HFF-Myc (cell line): ENCODE data around the gene CLEC5A.
"Not testable (repeated sequence)": the region's sequence is repeated elsewhere in the genome, so short reads cannot be mapped to it uniquely, and the experiment has no call there.

ENCODE experiments used
- DNase-seq: peaks from one replicate; pipeline ENCODE4 v3.0.0-alpha.2; 2011; ENCODE audit warnings: low read depth; ENCODE audit errors: extremely low read depth
- H3K4me3 ChIP-seq: replicated peaks from 2 replicates; pipeline ENCODE4 v1.5.1; 2011; ENCODE audit warnings: low read depth, mild to moderate bottlenecking, control low read depth, low read length
- TF ChIP-seq, protein P1 (sequence below): IDR thresholded peaks from 2 replicates; pipeline ENCODE4 v1.5.1; 2012; ENCODE audit warnings: mild to moderate bottlenecking, low read depth, low read length, control low read depth; ENCODE audit errors: missing control alignments

The CLEC5A gene

DNA sequence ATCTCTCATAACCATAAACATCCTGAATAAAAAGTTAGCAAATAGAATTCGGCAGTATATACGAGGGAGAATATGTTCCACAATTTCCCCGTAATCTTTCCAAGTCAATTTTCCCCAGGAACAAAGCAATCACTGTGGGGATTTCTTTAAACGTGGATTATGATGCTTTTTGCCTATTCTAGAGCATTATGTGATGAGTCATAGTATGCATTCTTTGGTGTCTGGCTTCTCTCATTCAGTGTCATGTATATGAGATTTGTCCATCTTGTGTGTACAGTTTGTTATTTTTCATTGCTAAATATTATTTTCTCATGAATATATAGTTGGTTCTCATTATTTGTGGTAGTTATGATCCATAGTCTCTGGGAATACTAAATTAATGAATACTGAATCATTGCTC, 40.5 kb downstream of the CLEC5A start:
- TF ChIP-seq, protein P1, sequence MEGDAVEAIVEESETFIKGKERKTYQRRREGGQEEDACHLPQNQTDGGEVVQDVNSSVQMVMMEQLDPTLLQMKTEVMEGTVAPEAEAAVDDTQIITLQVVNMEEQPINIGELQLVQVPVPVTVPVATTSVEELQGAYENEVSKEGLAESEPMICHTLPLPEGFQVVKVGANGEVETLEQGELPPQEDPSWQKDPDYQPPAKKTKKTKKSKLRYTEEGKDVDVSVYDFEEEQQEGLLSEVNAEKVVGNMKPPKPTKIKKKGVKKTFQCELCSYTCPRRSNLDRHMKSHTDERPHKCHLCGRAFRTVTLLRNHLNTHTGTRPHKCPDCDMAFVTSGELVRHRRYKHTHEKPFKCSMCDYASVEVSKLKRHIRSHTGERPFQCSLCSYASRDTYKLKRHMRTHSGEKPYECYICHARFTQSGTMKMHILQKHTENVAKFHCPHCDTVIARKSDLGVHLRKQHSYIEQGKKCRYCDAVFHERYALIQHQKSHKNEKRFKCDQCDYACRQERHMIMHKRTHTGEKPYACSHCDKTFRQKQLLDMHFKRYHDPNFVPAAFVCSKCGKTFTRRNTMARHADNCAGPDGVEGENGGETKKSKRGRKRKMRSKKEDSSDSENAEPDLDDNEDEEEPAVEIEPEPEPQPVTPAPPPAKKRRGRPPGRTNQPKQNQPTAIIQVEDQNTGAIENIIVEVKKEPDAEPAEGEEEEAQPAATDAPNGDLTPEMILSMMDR: no peak
- H3K4me3 ChIP-seq: no peak overlapping the region
- DNase-seq: no peak

DNA sequence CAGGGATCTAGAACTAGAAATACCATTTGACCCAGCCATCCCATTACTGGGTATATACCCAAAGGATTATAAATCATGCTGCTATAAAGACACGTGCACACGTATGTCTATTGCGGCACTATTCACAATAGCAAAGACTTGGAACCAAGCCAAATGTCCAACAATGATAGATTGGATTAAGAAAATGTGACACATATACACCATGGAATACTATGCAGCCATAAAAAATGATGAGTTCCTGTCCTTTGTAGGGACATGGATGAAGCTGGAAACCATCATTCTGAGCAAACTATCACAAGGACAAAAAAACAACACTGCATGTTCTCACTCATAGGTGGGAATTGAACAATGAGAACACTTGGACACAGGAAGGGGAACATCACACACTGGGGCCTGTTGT, 47.4 kb downstream of the CLEC5A start:
- not testable (repeated sequence) for DNase-seq, H3K4me3 ChIP-seq

DNA sequence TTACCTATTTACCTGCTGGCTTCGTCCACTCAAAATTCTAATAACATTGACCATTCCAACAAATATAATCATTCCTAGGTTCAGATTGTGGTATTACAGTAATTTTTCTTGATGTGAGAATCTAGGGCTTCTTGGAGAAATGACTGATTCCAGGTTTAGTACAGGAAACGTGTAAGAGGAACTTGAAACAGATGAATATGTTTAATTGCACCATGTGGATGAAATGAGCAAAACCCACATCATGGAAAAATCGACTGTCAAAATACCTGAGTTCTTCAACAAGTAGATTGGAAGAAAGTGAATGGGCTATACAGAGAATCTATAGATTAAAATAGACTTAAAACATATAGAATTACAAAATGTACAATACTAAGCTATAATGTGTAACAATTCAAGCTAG, 55.4 kb downstream of the CLEC5A start:
- TF ChIP-seq, protein P1: no peak
- no peak overlapping the region for H3K4me3 ChIP-seq
- no peak for DNase-seq

DNA sequence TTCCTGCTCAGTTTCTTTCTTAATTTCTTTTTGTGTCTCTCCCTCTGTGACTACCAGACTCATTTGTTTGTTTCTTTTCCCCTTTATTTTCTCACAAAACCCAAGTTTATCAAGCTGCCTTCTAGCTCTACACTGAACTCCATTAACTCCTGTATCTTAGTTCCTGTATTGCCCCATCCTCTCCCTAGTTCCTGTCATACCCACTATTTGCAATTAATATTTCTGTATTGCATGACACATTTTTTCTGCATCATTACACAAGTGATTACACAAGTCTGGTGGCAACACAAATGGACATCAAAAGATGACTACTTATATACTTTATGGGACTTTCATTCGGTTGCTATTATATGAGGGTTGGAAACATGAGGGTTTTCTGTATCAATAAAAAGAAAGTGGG, 57.5 kb downstream of the CLEC5A start:
- TF ChIP-seq, protein P1: no peak
- no peak overlapping the region for H3K4me3 ChIP-seq
- DNase-seq: no peak

DNA sequence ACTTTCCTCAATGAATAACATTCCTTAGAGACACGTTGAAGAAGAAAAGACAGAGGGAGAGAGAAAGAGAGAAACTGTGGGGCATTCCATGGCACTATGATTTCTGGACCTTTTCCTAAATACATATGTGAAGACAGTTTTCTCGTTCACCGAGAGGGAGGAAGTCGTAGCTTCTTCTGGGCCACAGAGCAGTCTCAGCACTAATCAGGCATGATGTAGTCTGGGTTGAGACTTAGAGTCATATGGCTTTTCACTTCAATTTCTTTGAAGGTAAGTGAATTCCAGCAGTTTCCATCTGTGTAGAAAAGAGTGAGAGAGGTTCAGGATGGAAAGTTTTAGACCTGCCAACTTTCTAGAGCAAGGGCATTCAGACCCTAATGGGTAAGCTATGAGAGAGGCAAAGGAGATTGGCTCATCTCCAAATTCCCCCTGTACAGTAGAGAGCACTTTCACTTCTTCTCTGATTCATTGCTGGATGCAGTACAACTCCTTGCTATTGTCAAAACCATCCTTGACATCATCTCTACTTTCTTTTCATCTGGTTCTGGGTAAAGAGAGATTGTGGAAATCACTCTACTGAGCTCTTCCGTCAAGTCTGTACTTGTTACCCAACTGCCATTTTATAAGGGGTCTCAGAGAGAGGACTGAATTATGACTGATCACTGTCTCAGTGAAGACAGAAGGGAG, 62.1 kb downstream of the CLEC5A start:
- DNase-seq: no peak
- H3K4me3 ChIP-seq: no peak overlapping the region
- TF ChIP-seq, protein P1: no peak

DNA sequence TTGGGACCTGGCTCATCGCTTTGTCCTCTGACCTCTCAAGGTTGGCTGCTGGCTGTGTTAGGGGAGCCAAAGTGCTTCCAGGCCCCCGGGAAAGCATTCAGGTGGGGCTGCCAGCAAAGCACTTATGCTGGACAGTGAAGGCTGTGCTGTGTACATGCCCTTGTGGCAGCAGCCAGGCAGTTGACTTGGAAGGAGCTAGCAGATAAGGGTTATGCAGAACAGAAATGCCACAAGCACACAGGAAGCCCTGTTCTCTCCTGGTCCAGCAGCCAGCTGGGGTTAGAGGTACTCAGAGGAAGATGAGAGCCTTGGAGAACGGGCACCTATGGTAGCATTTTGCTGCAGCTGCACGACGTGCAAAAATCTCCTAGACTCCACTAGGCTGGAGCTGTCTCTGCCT, 65.8 kb downstream of the CLEC5A start:
- no peak overlapping the region for H3K4me3 ChIP-seq
- TF ChIP-seq, protein P1: no peak
- DNase-seq: no peak

DNA sequence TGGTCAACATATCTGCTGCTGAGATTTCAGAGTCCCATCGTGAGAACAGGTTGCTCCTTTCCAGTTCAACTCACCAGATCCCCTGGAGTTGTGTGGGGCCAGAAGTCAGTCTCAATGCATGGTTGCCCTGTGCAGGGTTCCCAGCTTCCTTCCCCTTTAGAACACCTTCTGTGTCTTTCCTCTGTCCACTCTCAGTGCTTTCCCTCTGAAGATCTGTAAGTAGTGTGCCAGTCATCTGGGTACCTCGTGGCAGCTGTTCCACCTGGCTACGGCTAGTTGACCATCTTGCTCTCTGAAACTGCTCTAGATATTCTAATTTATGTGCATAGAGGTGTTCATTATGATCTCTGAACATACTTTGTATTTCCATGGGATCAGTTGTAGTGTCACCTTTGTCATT, 69.4 kb downstream of the CLEC5A start:
- TF ChIP-seq, protein P1: no peak
- no peak overlapping the region for H3K4me3 ChIP-seq
- no peak for DNase-seq
